ENCODE results near the gene CLIC1.

GRCh38 chr6:31736021-31736767 lies at the start of gene CLIC1:
- peak; percentile 91 for TF ChIP-seq POLR2A (IDR thresholded peaks at IDR 0.05; ENCODE audit: low read depth, low read length)
- peak; percentile 54; the same call in 1 of the 2 replicates for TF ChIP-seq TAF1 (IDR thresholded peaks at IDR 0.05; ENCODE audit: borderline replicate concordance, low read depth, low read length)
- TF ChIP-seq POLR2AphosphoS5 (IDR thresholded peaks at IDR 0.05; ENCODE audit: low read depth, low read length) = peak; percentile 62
